Keratinocyte (primary cell): Measurements from ENCODE around the gene STARD8. TPM values are rescaled to one million over a fixed set of nuclear protein-coding genes. Genes with fewer than 3 reads are reported as not detected.

ENCODE experiments used
- DNase-seq: peaks from one replicate; pipeline ENCODE4 v3.0.0-alpha.2; 2011; ENCODE audit warnings: low read depth, missing footprints, low spot score
- FAIRE-seq: peaks from 2 replicates; lab custom pipeline; 2011; peaks lifted over from hg19 to GRCh38; lab: Jason Lieb, UNC
- H2AFZ ChIP-seq: 2 replicates; pipeline ENCODE4 v1.6.0; 2012; ENCODE audit warnings: low read length, control low read depth, inconsistent platforms; ENCODE audit not compliant: control insufficient read depth
- H3K27ac ChIP-seq: 2 replicates; pipeline ENCODE4 v1.5.1; 2011; ENCODE audit warnings: low read length; ENCODE audit not compliant: control insufficient read depth, insufficient read depth
- H3K27me3 ChIP-seq: 3 replicates; pipeline ENCODE4 v1.6.0; 2011; ENCODE audit warnings: low read length; ENCODE audit not compliant: control insufficient read depth, insufficient read depth; ENCODE audit errors: extremely low read depth
- H3K36me3 ChIP-seq, 2 experiments: 2 replicates in 1 of 2; 3 replicates in 1 of 2; pipeline ENCODE4 v1.5.1; 2011; ENCODE audit warnings: low read length in 2 of 2, mild to moderate bottlenecking in 1 of 2; ENCODE audit not compliant: control insufficient read depth in 2 of 2, insufficient read depth in 2 of 2; ENCODE audit errors: extremely low read depth in 1 of 2
- H3K4me1 ChIP-seq: 3 replicates; pipeline ENCODE4 v1.5.1; 2011; ENCODE audit warnings: low read length; ENCODE audit not compliant: control insufficient read depth, insufficient read depth; ENCODE audit errors: extremely low read depth
- H3K4me2 ChIP-seq: 3 replicates; pipeline ENCODE4 v1.6.0; 2011; ENCODE audit warnings: low read depth, low read length; ENCODE audit not compliant: control insufficient read depth, insufficient read depth; ENCODE audit errors: extremely low read depth
- H3K4me3 ChIP-seq, 3 experiments: fragments of 200-600 bp in 1 of 3; sonication (generic) in 1 of 3; 2 replicates in 2 of 3; 3 replicates in 1 of 3; pipeline ENCODE4 v1.5.1; 2011 to 2016; ENCODE audit warnings: low read length in 3 of 3, mild to moderate bottlenecking in 3 of 3, control low read depth in 2 of 3, inconsistent platforms in 1 of 3, low read depth in 1 of 3, mixed read lengths in 1 of 3, mixed run types in 1 of 3, moderate library complexity in 1 of 3; ENCODE audit not compliant: control insufficient read depth in 2 of 3, insufficient read depth in 2 of 3; ENCODE audit errors: extremely low read depth in 1 of 3
- H3K79me2 ChIP-seq: 2 replicates; pipeline ENCODE4 v1.6.0; 2012; ENCODE audit warnings: low read length; ENCODE audit not compliant: control insufficient read depth, insufficient read depth
- H3K9ac ChIP-seq: 3 replicates; pipeline ENCODE4 v1.6.0; 2011; ENCODE audit warnings: low read length; ENCODE audit not compliant: control insufficient read depth, insufficient read depth; ENCODE audit errors: extremely low read depth
- H3K9me1 ChIP-seq: 3 replicates; pipeline ENCODE4 v1.6.0; 2011; ENCODE audit warnings: low read length; ENCODE audit not compliant: control insufficient read depth, insufficient read depth; ENCODE audit errors: extremely low read depth
- H3K9me3 ChIP-seq: 2 replicates; pipeline ENCODE4 v1.5.1; 2012; ENCODE audit warnings: low read depth, low read length; ENCODE audit not compliant: control insufficient read depth
- H4K20me1 ChIP-seq: 3 replicates; pipeline ENCODE4 v1.6.0; 2011; ENCODE audit warnings: low read length; ENCODE audit not compliant: control insufficient read depth, insufficient read depth; ENCODE audit errors: extremely low read depth
- EZH2 ChIP-seq: IDR thresholded peaks from one replicate; pipeline ENCODE4 v1.6.1; 2012; ENCODE audit warnings: inconsistent platforms, mild to moderate bottlenecking, low read length, moderate library complexity
- dilution Hi-C: fragments of 300-500 bp; cut with MboI; formaldehyde crosslinking; loops from one replicate; pipeline ENCODE4 v1.7.0; 2020; ENCODE audit warnings: low sequenced_read_pairs; ENCODE audit not compliant: extremely low pct_ligation_motif_present
- polyA plus RNA-seq, 5 experiments: library from polyadenylated mRNA; depleted of rRNA in 3 of 5; stranded (reverse) in 3 of 5; stranded (forward) in 1 of 5; unstranded in 1 of 5; fragments of >200 nt; gene quantifications; 1 replicate in 1 of 5; 2 replicates in 3 of 5; 3 replicates in 1 of 5; pipeline versions ENCODE4 v1.2.1 to v1.2.3, GENCODE V29; 2011 to 2012; ENCODE audit warnings: missing spikeins in 2 of 5, low read depth in 1 of 5, low replicate concordance in 1 of 5
- TF ChIP-seq, protein P1 (sequence below), 3 experiments: IDR thresholded peaks in 1 of 3; conservative IDR thresholded peaks in 1 of 3; optimal IDR thresholded peaks in 1 of 3; 2 replicates in 2 of 3; 3 replicates in 1 of 3; pipeline versions ENCODE3 to v1.5.1; 2011; ENCODE audit warnings: low read length in 3 of 3, mild to moderate bottlenecking in 3 of 3, moderate library complexity in 2 of 3, control low read depth in 1 of 3, inconsistent platforms in 1 of 3; ENCODE audit not compliant: insufficient read depth in 2 of 3; ENCODE audit errors: extremely low read depth in 1 of 3

Gene STARD8
- polyA plus RNA-seq, 1 donor (not counting 4 experiments of a cell fraction or from before 2014, with no cell fraction given) = 0.07 TPM

DNA sequence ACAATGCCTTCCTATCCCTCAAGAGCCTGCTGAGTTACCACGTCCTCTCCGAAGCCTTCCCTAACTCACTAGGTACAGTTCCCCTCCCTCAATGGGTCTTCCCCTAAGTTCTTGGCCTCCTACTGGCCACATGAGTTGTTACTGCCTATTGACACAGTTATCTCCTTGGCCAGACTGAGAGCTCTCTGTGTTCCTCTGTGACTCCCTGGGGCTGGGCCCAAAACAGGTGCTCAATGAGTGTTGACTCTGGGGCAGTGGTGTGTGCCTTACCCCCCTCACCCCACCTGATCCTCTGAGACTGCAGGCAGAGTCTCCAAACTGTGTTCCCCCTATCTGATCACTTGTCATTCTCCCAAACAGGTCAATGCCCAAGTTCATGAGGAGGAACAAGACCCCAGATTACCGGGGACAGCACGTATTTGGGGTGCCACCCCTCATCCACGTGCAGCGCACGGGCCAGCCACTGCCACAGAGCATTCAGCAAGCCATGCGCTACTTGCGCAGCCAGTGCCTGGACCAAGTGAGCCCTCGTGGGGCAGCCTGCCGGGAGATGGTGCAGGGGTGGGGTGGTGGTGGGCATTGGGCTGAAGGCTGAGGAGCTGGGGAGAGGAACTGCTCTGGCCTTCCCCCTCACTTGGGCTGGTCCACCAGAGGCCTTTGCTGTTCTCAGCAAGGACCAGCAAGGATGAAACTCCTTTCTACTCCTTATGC, 72.6 kb downstream of the STARD8 start:
- dilution Hi-C loops = no loop called here
- Histone ChIP-seq H2AFZ (no peak overlapping the region), H3K79me2 (no peaks in the 10 kb centered on the region), H4K20me1 (no peaks in the 10 kb centered on the region), H3K9ac (no peak overlapping the region), H3K4me1 (no peaks in the 10 kb centered on the region), H3K4me3 (no peak overlapping the region), H3K4me2 (no peak overlapping the region), H3K27ac (no peak overlapping the region), H3K9me3 (no peaks in the 10 kb centered on the region), H3K9me1 (no peaks in the 10 kb centered on the region), H3K27me3 (no peaks in the 10 kb centered on the region), H3K36me3 (no peaks in the 10 kb centered on the region)
- no peak for TF ChIP-seq EZH2
- TF ChIP-seq, protein P1, sequence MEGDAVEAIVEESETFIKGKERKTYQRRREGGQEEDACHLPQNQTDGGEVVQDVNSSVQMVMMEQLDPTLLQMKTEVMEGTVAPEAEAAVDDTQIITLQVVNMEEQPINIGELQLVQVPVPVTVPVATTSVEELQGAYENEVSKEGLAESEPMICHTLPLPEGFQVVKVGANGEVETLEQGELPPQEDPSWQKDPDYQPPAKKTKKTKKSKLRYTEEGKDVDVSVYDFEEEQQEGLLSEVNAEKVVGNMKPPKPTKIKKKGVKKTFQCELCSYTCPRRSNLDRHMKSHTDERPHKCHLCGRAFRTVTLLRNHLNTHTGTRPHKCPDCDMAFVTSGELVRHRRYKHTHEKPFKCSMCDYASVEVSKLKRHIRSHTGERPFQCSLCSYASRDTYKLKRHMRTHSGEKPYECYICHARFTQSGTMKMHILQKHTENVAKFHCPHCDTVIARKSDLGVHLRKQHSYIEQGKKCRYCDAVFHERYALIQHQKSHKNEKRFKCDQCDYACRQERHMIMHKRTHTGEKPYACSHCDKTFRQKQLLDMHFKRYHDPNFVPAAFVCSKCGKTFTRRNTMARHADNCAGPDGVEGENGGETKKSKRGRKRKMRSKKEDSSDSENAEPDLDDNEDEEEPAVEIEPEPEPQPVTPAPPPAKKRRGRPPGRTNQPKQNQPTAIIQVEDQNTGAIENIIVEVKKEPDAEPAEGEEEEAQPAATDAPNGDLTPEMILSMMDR (optimal IDR thresholded peaks at IDR 0.05 in 1 of 3, IDR thresholded peaks at IDR 0.05 in 1 of 3, conservative IDR thresholded peaks at IDR 0.05 in 1 of 3; ENCODE audit: extremely low read depth in 1 of 3, insufficient read depth in 2 of 3, low read length in 3 of 3) = peak in 2 of 3 experiments; percentile 22 to 29
- DNase-seq (no peak), FAIRE-seq (no peak)

GRCh38 chrX:68720851-68721250, 73.4 kb downstream of the STARD8 start:
- dilution Hi-C loops = no loop called here
- no peak overlapping the region for H3K27ac ChIP-seq
- no peak for TF ChIP-seq EZH2
- TF ChIP-seq, protein P1 (optimal IDR thresholded peaks at IDR 0.05 in 1 of 3, IDR thresholded peaks at IDR 0.05 in 1 of 3, conservative IDR thresholded peaks at IDR 0.05 in 1 of 3; ENCODE audit: extremely low read depth in 1 of 3, insufficient read depth in 2 of 3, low read length in 3 of 3) = no peak

More at GRCh38 chrX:68720851-68721250, 73.4 kb downstream of the STARD8 start:
- DNase-seq (no peak), FAIRE-seq (no peak)
- Histone ChIP-seq H3K36me3 (no peaks in the 10 kb centered on the region), H3K4me3 (no peak overlapping the region), H3K9me1 (no peaks in the 10 kb centered on the region), H3K4me2 (no peak overlapping the region), H3K9me3 (no peaks in the 10 kb centered on the region), H3K9ac (no peak overlapping the region), H3K27me3 (peaks cover 4% of the 10 kb centered on the region), H2AFZ (no peak overlapping the region), H4K20me1 (no peaks in the 10 kb centered on the region), H3K4me1 (no peaks in the 10 kb centered on the region), H3K79me2 (no peaks in the 10 kb centered on the region)
